IPS DF 4.7 (cell line): ENCODE data around the gene HUWE1.
"Not testable (repeated sequence)": the region's sequence is repeated elsewhere in the genome, so short reads cannot be mapped to it uniquely, and the experiment has no call there.

Experiments used
- DNase-seq: peaks from one replicate; pipeline ENCODE4 v3.0.0-alpha.2; 2013; ENCODE audit warnings: low spot score; ENCODE audit errors: extremely low read depth

The HUWE1 gene

GRCh38 chrX:53686151-53686885 lies at the start of gene HUWE1:
Gene HUWE1, minus strand, starts transcription at chrX:53686719. Its CDS starts 32,612 bp downstream, at chrX:53654107.
- DNase-seq, result no peak

GRCh38 chrX:53732797-53733196 lies 46.3 kb upstream of the HUWE1 start:
- no peak for DNase-seq

- DNase-seq, result no peak
Measured at GRCh38 chrX:53729751-53730150, 43.2 kb upstream of the HUWE1 start.

GRCh38 chrX:53728506-53728905 lies 42.0 kb upstream of the HUWE1 start:
- DNase-seq, result no peak

GRCh38 chrX:53724872-53725271 lies 38.4 kb upstream of the HUWE1 start:
- DNase-seq, result no peak

- DNase-seq, result no peak
Measured at GRCh38 chrX:53723381-53723780, 36.9 kb upstream of the HUWE1 start.

- DNase-seq, result not testable (repeated sequence)
Measured at GRCh38 chrX:53721610-53722009, 35.1 kb upstream of the HUWE1 start.

GRCh38 chrX:53719666-53720065 lies 33.1 kb upstream of the HUWE1 start:
- DNase-seq, result not testable (repeated sequence)

GRCh38 chrX:53718073-53718472 lies 31.6 kb upstream of the HUWE1 start:
- DNase-seq, result no peak

GRCh38 chrX:53717205-53717604 lies 30.7 kb upstream of the HUWE1 start:
- no peak for DNase-seq

- no peak for DNase-seq
Measured at GRCh38 chrX:53716328-53717088, 30.0 kb upstream of the HUWE1 start.

GRCh38 chrX:53715346-53715924 lies 28.9 kb upstream of the HUWE1 start:
- no peak for DNase-seq

- DNase-seq, result no peak
Measured at GRCh38 chrX:53714580-53715345, 28.2 kb upstream of the HUWE1 start.

- DNase-seq, result no peak
Measured at GRCh38 chrX:53713987-53714579, 27.6 kb upstream of the HUWE1 start.

GRCh38 chrX:53711436-53711835 lies 24.9 kb upstream of the HUWE1 start:
- DNase-seq, result no peak

GRCh38 chrX:53704854-53705253 lies 18.3 kb upstream of the HUWE1 start:
- no peak for DNase-seq

- no peak for DNase-seq
Measured at GRCh38 chrX:53704294-53704693, 17.8 kb upstream of the HUWE1 start.

GRCh38 chrX:53695946-53696549 lies 9.5 kb upstream of the HUWE1 start:
- no peak for DNase-seq

GRCh38 chrX:53694642-53695041 lies 8.1 kb upstream of the HUWE1 start:
- DNase-seq, result no peak

- no peak for DNase-seq
Measured at GRCh38 chrX:53688300-53688699, 1.8 kb upstream of the HUWE1 start.

- DNase-seq, result no peak
Measured at GRCh38 chrX:53685711-53686110, 808 bp downstream of the HUWE1 start.
